HG02943 (cell line): ENCODE measurements around the gene PRKCE.

Experiments used
- ATAC-seq: cut with Tn5 transposase; IDR thresholded peaks from one replicate; pipeline ENCODE4 v1.9.1; 2021; ENCODE audit warnings: mild to moderate bottlenecking, low read depth, moderate library complexity; ENCODE audit not compliant: unreplicated experiment

PRKCE gene

DNA sequence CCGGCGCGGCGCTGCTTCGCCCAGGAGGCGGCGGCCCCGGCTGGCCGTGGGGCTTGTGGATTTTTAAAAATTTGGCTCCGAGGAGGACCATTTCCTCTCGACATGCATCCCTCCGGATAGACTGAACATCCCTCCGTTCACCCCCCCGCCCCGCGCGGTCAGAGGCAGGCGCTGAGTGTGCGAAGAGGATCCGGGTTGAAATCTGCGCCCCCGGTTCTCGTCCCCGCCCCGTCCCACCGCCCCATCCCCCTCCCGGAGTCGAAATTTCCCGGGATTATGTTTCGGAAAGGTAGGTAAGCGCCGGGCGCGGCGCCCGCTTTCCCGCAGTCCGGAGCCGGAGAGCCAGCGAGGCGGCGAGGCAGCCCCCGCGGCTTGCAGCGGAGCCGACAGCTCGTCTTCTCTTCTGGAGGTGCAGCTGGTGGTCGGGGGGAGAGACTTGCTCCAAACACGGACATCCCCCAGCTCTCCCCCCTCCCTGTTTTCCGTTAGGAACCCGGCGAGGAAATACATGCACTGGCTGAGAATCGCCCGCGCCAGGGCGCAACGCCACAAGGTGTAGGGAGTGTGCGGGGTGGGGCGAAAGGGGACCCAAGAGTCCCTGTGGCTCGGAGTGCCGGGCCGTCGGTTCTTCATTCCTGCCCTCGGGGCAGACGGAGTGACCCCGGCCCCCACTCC, at the start of gene PRKCE:
PRKCE (plus strand) TSS at position 261 of the 675 bp plus-strand sequence.
- peak; percentile 15 for ATAC-seq

DNA sequence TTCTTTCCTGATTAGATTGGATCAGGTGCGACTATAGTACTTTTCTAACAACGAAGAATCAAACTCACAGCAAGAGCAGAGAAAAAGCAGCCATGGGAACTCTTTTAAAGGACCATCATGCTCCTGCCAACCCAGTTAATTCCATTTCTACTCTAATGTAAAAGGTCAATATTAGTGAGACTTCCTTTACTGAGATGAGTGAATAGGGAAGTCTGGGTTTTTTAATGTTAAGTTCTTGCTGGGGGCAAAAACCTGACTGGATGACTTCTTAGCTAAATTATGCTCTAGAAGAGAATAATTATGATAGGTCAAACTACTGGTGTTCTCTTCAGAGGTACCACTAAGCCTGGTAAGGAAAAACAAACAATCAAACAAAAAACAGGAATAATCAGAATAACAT, 48.9 kb upstream of the PRKCE start:
- no peak for ATAC-seq

GRCh38 chr2:45605116-45605515, 46.4 kb upstream of the PRKCE start:
- no peak for ATAC-seq

DNA sequence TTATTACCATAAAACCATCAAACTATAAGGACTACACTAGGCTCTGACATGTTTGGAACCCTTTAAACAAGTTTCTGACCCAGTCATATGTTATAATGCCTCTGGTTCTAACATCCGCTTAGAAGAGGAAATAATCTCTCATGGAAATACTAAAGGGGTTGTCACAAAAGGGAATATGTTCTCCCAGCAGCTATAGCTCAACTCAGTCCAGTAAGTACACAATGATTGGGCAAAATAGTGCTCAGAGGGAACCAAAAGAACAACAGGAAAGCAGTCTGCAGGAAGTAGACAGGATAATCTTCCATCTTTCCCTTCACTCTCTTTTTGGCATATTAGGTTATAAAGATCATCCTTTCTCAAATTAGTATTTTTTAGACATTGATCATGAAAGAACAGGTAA, 44.7 kb upstream of the PRKCE start:
- ATAC-seq: no peak

- ATAC-seq: no peak
Measured at GRCh38 chr2:45607701-45608100, 43.8 kb upstream of the PRKCE start.

- peak; percentile 51 for ATAC-seq
Measured at GRCh38 chr2:45610281-45611019, 41.0 kb upstream of the PRKCE start.

DNA sequence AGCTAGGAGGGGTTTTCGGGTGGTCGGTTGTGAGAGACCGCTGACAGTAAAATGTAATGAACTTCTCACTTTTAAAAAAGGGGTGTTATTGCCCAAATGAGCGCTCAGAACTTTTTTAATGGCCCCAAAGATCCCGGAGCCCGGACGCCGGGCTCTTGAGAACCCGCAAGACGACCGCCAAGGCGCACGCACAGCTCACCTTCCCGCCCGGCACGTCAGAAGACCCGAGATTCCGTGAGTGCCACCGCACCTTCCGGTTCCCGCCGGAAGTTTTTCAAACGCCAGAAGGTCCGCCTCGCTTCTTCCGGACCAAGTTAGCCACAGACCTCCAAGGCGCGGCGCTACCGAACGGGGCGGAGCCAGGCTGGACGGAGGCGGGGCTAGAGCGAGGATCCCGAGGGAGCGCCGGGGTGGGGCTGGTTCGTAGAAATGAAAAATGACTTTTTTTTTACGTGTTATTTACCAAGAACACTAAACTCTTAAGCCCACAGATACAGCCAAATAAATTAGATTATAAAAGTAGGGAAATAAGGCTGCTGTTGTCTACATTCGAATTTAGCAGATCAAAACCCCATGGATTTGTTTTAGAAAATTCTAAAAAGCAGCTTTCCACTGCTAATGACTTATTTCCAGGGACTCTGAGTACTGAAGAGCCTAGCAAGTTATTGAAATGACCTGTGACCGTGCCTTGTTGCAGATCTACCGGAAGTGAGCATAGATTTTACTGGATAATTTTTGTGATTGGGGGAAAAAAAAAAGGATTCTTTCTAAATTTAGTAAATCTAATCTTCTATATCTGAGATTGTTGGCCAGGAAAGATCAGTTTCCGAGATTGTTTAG, 40.2 kb upstream of the PRKCE start, which contains the start of gene SRBD1:
SRBD1 (minus strand) TSS at position 248 of the 840 bp plus-strand sequence. CDS start 5,826 bp downstream, outside the sequence.
- ATAC-seq: peak; percentile 89

DNA sequence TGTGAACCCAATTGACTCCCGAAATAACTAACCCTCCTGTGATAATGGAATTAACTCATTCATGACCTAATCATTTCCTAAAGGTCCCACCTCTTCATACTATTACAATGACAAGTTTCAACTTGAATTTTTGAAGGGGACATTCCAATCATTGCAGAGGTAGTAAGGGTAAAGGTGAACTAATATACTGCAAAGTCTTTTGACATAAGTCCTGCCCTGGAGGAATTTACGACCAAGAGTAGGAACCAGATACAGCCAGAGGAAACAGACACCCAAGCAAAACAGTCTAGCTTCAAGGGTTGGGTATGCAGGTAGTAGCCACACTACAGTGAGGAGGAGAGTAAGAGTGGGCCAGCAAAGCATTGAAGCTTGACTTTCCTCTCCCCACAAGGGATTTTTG, 39.2 kb upstream of the PRKCE start:
- no peak for ATAC-seq

DNA sequence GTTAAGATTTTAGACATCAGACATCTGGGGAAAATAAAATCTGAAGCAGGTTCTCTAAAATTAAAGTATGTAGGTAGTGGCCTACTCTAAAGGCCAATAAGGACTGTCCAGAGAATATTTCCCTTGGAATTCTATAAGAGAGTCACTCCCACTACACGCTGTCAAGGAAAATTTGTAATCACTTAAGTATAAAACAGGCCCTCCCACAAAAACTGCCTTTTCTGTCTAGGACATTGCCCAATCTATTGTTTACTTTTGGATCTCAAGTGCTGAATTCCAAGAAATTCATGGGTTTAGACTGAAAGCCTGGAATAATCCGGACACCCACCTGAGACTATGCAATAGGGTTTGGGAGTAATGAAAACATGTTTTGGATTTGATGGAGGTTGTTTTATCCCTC, 38.7 kb upstream of the PRKCE start:
- ATAC-seq: no peak

DNA sequence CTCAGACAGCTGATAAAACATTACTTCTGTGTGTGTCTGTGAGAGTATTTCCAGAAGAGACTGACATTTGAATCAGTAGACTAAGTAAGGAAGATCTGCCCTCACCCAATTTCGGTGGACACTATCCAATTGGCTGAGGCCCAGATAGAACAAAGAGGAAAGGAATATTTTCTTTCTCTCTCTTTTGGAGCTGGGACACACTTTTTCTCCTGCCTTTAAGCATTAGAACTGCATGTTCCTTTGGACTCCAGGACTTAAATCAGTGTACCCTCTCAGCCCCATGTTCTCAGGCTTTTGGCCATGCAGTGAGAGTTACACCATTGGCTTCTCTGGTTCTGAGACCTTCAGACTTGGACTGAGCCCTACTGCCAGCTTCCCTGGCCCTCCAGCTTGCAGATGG, 37.1 kb upstream of the PRKCE start:
- ATAC-seq: no peak

GRCh38 chr2:45614871-45615415, 36.5 kb upstream of the PRKCE start:
- no peak for ATAC-seq

- ATAC-seq: no peak
Measured at GRCh38 chr2:45616658-45617411, 34.6 kb upstream of the PRKCE start.

DNA sequence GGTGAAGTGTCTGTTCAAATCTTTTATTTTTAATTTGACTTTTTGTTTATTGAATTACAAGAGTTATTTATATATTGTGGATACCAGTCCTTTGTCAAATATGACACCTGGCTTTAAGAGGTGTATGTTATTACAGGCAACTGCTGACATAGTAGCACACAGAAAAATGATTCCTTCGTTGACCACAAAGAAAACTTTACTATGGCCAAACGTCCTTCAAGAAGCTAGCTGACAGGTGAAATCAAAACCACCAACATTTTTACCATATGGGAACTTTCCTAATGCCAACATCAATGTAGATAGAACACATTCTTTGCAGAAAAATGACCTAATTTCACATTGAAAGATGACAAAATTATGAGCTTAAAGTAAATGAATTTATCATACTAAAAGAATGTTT, 34.0 kb upstream of the PRKCE start:
- ATAC-seq: no peak

DNA sequence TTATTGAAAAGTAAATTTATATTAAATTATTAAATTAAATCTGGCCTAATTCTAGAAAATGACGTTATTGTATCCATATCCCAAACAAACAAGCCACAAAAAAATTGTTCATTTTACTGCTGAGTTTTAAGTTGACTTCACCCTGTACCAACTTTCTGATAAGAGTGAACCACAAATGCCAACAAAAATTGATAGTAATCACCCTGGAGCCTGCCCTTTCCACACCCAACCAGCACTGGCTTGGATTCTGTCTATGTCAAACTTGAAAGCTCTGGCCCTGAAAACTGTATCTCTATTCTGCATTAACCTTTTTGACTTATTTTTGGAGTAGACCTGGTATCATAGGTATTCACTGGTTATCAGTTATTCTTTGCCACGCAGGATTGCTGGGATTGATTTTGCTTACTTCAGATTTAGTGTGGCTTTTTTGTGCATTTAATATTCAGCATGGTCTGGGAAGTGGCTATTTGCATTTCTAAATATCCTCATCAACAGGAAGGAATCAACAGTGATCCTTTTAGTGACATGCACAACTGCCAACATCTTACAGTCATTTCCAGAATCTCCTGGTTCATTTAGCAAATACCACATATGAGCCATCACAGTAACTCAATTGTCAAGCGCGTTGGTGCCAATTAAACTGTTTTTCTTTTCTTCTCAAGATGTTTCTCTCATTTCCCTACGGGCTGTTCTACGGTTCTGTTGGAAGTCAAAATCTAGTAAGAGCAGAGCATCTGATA, 29.0 kb upstream of the PRKCE start:
- ATAC-seq: no peak

- no peak for ATAC-seq
Measured at GRCh38 chr2:45623098-45623497, 28.4 kb upstream of the PRKCE start.

DNA sequence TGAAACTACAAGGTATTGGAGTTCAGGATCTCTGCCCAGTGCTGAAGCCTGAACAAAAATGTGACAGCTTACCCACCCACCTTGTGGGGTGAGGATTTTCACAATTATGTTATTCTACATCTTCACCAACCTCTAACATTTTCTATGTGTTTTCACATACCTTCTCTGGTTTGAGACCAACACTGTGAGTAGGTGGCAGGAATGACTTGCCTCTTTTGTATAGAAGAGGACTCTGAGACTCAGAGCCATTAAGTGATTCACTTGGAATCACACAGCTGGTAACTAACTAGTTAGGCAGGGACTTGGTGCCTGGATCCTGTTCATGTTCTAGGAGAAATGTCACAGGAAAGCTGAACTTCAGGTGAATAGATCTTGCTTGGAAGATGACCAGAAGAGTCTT, 25.7 kb upstream of the PRKCE start:
- ATAC-seq: no peak

- ATAC-seq: no peak
Measured at GRCh38 chr2:45626387-45627221, 24.9 kb upstream of the PRKCE start.

GRCh38 chr2:45627911-45628310, 23.6 kb upstream of the PRKCE start:
- no peak for ATAC-seq

DNA sequence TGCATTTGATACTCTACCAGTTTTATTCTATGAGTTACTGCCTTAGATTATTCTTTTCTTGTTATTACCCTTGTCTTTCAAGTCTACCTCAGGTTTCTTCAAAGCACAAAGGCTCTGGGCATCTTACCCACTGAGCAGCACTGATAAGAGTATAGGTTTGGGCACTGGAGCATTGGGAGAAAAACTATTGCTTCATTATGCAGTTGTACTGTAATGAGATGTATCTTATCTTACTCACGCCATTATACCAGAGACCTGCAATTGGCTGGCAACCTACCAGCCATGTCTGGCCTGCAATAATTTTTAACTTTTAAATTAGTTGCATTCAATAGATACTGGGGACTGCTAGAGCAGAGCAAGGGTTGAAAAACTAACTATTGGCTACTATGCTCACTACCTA, 21.5 kb upstream of the PRKCE start:
- no peak for ATAC-seq
